GM21390 (cell line): ENCODE results near the gene SVOPL.

Experiments used
- ATAC-seq: cut with Tn5 transposase; IDR thresholded peaks from one replicate; pipeline ENCODE4 v1.9.1; 2021; ENCODE audit not compliant: unreplicated experiment

The SVOPL gene

DNA sequence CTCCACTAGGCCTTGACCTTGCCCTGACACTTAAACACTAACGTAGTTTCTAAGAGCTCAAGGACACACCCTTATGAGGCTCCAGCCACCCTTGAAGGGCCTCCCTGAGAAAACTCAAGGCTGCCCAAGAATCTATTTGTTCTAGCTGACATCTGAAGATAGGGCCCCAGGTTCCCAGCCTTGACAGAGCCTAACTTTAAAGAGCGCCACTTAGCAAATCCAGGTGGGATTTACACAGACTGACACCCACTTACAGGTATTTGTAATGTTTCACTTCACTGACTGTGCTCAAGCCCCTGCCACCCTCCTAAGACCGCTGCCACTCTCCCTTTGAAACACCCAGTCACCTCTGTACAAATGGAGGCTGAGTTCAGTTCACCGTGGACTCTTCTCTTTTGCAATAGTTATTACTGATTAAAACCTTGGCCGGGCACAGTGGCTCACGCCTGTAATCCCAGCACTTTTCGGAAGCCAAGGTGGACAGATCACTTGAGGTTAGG lies 90.4 kb downstream of the SVOPL start:
- ATAC-seq, result no peak

DNA sequence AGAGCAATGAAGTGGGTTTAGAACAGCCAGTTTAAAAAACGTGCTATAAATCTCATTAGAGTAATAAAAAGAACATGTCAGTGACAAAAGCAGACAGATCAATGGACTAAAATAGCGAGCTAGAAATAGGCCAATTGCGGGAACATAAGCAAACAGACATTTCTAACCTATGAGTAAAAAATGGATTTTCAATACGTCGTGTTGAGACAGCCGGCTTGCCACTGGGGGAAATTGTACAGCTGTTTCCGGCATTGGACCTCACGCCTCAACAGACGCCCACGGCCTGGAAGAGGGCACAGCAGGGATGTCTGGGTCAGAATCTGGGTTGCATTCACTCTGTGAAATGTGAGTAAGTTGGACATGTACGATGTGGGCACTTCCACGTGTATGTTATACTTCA lies 92.9 kb downstream of the SVOPL start:
- ATAC-seq, result no peak

DNA sequence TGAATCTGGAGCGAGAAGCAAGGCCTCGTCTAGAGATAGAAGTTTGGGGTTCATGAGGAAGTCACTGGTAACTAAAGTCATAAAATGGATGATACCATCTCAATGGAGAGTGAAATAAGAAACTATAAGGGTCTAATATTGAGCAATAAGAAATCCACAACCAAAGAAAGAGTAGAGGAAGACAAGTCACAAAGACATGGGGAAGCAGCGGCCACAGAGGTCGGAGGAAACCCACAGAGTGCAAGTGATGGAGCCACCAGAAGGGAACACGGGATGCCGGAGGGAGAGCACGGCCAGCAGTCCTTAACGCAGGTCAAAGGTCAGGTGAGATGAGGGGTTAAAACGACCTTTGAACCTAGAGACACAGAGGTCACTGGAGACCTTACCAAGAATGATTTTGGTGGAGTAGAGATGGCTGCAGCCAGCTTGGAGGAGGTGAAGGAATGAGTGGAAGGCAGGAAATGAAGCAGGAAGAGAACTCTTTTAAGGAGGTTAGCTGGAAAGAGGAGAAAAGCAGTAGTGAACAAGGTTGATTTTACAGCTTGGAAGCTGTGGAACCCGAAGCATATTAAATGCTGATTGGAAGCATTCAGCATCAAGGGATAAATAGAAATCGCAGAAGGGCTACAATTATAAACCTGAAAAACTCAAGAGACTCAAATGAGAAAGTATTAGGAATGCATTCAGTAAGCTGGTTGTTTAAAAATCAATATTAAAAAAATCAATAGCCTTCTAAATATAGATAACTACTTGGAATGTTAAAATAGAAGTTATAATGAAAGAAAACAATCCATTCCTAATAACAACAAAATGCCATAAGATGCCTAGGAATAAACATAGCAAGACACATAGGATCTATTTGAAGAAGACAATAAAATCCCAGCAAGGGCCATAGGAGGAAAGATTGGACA lies 93.7 kb downstream of the SVOPL start:
- ATAC-seq, result no peak

- no peak for ATAC-seq
Measured at GRCh38 chr7:138606236-138606635, 94.9 kb downstream of the SVOPL start.

GRCh38 chr7:138603549-138604318 lies 97.4 kb downstream of the SVOPL start:
- no peak for ATAC-seq

DNA sequence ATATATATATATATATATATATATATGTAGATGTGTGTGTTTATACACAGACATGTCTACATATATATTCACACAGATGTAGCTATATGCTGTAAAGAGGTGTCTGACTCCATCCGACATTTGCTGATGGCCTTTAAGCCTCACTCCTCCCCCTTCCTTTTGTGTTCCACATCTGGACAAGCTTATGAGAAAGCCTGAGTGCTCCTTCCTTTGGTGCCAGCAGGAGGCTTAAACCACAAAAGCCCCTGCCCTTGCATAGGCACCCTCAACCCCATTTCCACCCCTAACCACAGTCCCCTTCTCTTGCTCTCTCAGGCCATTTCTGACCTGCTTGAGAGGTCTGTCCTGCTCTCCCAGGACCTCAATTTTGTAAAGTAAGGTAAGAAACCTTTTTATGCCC lies 98.7 kb downstream of the SVOPL start:
- ATAC-seq, result no peak

- no peak for ATAC-seq
Measured at GRCh38 chr7:138595454-138595853, 105.7 kb downstream of the SVOPL start.

DNA sequence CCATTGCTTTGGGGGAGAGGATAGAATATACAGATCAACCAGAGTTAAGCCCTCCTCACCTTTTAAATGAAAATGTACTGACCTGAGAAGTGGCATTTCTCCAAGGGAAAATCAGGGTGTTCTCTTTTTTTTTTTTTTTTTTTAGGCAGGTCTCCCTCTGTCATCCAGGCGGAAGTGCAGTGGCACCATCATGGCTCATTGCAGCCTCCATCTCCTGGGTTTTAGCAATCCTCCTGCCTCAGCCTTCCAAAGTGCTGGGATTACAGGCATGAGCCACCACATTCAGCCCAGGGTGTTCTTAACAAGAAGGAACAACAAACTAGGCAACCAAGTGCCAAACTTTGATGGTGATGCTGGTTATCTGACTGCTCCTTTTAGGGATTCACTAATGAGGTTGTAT lies 111.0 kb downstream of the SVOPL start:
- no peak for ATAC-seq

GRCh38 chr7:138588986-138589385 lies 112.2 kb downstream of the SVOPL start:
- no peak for ATAC-seq

DNA sequence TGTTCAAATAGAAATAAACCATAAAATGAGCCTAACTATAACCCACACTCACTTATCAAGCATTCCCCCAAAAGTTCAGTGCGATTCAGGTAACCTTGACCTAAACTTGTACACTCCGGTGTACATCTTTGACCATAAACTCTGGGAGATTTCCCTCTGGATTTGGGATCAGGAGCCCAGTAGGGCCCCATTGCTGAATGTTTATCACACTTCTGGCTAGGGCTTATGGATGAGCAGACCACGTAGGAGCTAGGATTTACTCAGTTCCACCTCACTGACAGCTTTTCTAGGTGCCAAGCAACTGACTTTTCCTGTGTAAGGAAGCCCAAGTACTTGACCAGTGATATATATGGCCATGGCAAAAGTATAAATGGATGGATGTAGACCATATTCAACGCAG lies 113.7 kb downstream of the SVOPL start:
- no peak for ATAC-seq

DNA sequence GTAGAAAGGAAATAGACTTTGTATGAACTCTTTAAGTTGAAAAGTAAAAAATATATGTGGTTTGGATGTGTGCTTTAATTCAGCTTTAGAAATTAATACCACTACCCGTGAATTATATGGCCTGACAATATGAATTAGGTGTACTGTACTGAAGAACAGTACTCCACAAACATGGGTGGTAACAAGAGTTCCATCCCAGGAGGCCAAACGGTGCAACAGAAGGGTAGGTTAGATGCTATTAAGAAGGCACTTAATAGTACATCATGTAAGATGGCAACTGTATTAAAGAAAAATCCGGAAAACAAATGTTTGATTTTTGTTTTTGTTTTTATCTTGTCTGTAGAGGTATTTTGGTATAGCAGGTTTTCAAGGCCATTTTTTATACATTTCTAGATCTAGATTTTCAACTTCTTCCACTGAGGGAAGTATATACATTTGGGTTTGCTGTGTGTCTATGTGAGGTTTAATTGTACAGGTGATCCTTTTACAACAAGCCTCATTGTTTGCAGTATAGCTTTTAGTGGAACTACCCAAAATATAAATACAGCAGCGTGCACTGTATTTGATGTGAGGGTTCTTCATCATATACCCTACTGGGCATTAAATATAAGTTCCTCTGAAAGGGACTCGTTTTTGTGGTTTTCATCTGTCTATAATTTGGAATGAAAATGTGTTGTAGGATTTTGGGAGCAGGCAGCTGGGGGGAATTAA lies 115.7 kb downstream of the SVOPL start:
- no peak for ATAC-seq

DNA sequence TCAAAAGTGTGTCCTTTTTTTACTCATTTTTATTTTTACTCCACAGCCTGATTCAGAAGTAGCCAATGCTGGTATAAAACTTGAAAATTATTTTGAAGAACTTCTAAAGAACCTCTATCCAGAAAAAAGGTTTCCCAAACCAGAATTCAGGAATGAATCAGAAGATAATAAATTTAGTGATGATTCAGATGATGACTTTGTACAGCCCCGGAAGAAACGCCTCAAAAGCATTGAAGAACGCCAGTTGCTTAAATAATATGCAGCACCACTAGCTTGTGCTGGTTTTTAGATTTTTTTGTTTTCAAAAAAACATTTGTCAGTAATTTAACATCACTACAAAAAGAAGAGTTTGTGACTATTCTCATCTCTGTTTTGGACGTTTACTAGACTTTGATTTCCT lies 116.5 kb downstream of the SVOPL start:
- ATAC-seq, result no peak

DNA sequence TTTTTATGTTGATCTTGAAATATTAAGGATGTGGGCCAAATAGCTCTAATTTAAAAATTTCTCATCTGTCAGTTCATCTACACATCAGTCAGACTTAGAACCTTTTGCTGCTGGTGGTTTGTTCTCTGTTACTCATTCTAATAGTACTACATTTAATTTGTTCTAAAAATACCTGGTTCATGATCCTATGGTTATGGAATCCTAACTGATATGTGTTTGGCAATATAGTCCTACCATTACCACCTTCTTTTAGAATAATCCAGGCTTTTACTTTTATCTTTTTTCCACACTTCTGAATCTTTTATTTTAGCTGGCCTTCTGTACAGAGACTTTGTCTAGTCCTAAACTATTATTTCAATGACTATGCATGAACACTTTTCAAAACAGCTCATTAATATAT lies 116.9 kb downstream of the SVOPL start:
- ATAC-seq, result no peak

- no peak for ATAC-seq
Measured at GRCh38 chr7:138581065-138581464, 120.1 kb downstream of the SVOPL start.

DNA sequence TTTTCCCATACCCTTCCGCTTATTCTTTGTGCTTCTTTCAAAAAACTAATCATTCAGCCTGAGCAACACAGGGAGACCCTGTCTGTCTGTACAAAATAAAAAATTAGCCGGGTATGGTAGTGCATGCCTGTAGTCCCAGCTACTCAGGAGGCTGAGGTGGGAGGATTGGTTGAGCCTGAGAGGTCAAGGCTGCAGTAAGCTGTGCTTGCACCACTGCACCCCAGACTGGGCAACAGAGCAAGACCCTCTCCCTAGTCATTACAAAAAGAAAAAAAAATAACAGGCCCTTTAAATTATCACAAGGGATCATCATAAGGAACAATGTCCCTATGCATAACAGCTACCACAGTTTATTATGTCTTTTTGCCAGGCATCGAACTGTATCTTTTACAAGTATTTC lies 121.5 kb downstream of the SVOPL start:
- no peak for ATAC-seq

DNA sequence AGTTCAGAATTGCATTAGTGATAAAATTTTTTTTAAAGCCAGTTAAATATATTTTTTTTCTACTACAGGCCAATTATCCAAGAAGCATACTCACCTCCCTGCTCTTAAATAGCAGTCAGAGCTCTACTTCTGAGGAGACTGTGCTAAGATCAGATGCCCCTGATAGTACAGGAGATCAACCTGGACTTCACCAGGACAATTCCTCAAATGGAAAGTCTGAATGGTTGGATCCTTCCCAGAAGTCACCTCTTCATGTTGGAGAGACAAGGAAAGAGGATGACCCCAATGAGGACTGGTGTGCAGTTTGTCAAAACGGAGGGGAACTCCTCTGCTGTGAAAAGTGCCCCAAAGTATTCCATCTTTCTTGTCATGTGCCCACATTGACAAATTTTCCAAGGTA lies 122.0 kb downstream of the SVOPL start:
- no peak for ATAC-seq

GRCh38 chr7:138575897-138576428 lies 125.2 kb downstream of the SVOPL start:
- ATAC-seq, result no peak

DNA sequence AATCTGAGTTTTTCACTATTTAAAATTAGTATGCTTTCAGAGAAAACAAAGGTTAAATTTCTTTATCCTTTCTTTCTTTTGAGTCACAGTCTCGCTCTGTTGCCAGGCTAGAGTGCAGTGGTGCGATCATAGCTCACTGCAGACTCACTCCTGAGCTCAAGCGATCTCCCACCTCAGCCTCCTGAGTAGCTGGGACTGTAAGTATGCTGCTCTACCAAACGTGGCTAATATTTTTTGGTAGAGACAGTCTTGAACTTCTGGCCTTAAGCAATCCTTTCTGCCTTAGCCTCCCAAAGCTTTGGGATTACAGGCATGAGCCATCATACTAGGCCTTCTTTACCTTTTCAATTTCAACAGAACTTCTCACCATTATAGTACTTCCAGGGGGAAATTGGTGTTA lies 127.4 kb downstream of the SVOPL start:
- no peak for ATAC-seq

DNA sequence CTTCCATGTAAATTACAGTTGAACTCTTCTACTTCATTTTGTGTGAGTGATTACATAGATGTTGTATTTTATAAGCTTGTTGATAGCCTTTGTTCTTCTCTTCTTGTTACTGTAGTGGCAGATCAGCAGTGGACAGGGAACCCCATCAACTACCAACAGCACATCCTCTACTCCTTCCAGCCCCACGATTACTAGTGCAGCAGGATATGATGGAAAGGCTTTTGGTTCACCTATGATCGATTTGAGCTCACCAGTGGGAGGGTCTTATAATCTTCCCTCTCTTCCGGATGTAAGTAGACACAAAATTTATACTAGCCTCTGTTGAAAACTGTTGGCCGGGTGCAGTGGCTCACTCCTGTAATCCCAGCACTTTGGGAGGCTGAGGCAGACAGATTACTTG lies 130.4 kb downstream of the SVOPL start:
- ATAC-seq, result no peak

- ATAC-seq, result no peak
Measured at GRCh38 chr7:138569418-138569817, 131.7 kb downstream of the SVOPL start.

GRCh38 chr7:138568655-138569054 lies 132.5 kb downstream of the SVOPL start:
- no peak for ATAC-seq
